ENCODE results near the gene CLEC4C.
"Not testable (repeated sequence)": the region's sequence is repeated elsewhere in the genome, so short reads cannot be mapped to it uniquely, and the experiment has no call there.

CLEC4C gene, protein sequence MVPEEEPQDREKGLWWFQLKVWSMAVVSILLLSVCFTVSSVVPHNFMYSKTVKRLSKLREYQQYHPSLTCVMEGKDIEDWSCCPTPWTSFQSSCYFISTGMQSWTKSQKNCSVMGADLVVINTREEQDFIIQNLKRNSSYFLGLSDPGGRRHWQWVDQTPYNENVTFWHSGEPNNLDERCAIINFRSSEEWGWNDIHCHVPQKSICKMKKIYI

DNA sequence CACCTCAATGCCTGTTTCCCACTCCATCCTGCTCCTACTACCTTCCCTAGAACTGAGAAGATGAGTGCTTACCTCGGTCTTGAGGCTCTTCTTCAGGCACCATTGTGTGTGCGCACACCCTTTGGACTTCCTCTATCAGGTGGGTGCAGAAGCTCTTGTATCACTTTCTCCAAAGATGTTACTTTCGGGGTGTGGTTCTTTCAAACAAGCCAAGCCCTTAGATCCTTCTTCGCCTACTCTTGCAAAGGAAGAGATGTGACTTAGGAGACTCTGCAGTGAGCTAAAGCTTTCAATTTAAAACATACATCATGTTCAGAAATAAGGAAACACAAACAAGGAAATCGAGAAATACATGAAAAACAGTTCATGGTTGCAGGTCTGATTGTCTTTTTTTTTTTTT is at the start of gene CLEC4C:
Gene CLEC4C (minus strand): TSS at position 130 of the 400 bp plus-strand sequence. CDS start 27 bp downstream, at position 103.
- DNase-seq (ENCODE audit: low read depth) = no peak

DNA sequence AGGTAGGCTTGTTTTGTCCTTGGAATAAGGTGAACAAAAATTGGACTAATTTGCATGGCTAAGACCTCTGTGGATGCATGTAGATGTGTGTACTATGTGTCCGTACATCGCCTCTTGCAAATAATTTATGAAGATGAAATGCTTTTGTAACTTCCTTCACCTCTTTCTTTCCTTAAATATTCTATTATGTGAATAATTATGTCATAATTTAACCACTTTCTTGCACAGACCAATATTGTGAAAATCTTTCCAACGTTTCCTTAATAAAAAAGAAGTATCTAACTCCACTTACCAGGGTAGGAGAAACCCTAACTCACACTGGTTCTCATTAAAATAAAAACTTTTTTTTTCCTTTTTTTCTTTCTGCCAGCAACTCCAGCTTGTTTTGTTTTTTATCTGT is 46.0 kb upstream of the CLEC4C start:
- no peak for DNase-seq (ENCODE audit: low read depth)

DNA sequence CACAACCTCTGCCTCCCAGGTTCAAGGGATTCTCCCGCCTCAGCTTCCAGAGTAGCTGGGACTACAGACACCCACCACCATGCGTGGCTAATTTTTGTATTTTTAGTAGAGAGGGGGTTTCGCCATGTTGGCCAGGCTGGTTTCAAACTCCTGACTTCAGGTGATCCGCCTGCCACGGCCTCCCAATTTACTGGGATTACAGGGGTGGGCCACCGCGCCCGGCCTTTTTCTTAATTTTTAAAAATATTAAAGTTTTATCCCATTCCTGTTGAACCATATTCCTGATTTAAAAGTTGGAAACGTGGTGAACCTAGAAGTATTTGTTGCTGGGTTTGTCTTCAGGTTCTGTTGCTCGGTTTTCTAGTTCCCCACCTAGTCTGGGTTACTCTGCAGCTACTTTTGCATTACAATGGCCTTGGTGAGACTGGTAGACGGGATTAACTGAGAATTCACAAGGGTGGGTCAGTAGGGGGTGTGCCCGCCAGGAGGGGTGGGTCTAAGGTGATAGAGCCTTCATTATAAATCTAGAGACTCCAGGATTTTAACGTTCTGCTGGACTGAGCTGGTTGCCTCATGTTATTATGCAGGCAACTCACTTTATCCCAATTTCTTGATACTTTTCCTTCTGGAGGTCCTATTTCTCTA is 41.8 kb upstream of the CLEC4C start, which contains the start of gene NANOG:
Gene NANOG (plus strand): TSS at position 519 of the 645 bp plus-strand sequence. CDS start 213 bp downstream, outside the sequence.
- DNase-seq (ENCODE audit: low read depth) = not testable (repeated sequence)

DNA sequence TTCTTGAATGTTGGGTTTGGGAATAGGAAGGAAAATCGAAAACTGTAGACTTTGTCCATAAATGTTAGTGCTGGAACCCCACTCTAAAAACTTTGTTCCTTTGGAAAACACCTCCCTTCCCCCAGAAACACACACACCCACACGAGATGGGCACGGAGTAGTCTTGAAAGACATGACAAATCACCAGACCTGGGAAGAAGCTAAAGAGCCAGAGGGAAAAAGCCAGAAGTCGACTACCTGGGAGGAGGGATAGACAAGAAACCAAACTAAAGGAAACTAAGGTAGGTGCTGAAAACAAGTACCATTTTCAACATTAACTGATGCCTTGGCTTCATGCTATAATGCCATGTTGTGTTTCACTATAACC is 41.1 kb upstream of the CLEC4C start:
- no peak for DNase-seq (ENCODE audit: low read depth)

DNA sequence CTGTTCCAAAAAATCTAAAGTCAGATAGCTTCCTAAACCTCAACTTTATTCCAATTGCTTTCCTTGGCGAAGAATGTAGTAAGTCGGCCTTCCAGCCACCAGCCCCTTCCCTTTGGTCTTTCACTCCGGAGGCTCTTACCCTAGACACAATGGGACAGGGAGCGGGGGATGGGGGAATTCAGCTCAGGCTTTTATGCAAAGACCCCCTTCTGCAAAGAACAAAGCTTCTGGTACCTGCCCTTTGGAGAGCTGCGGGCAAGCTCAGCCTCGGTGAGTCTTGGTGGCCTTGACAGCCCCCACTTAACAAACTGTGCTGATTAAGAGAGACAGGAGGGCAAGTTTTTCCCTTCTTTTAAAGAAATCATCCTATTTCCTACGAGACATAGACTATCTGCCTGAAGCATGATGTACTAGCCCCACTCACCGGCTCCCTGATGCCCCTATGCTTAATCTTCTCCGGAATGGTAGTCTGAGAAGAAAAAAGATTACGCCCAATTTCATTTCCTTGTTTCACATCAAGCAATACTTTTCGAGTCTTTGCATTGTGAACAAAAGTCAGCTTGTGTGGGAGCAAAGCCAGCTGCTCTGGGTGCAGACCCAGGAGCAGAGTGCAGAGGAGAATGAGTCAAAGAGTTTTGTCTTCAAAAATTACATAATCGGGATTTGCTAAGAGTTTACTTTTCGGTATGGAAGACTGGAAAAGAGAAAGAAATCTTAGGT is 40.6 kb upstream of the CLEC4C start:
- no peak for DNase-seq (ENCODE audit: low read depth)

DNA sequence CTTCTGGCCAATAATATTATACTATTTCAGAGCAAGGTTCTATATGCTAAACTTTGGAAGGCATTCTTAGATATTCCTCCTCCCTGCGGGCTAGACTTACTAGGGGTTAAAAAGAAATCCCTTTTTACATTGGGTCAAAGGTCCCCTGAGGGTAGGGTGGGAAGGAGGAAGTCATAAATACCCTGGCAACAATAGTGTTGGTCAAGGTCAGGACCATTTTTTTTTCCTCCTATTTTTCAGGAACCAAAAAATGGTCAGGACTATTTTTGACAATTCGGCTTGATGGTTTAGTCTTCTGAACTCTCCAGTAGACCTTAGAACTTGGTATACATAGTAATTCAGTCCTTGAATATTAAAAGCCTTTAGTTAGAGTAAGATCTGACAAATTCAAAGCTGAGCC is 37.5 kb upstream of the CLEC4C start:
- no peak for DNase-seq (ENCODE audit: low read depth)

DNA sequence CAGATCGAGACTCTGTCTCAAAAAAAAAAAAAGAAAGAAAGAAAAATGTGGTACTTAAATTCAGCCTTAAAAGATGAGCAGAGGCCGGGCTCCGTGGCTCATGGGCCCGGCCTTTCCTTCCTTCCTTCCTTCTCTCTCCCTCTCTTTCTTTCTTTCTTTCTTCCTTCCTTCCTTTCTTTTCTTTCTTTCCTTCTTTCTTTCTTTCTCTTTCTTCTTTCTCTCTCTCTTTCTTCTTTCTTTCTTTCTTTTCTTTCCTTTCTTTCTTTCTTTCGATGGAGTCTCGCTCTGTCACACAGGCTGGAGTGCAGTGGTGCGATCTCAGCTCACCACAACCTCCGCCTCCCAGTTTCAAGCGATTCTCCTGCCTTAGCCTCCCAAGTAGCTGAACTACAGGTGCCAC is 36.3 kb upstream of the CLEC4C start:
- not testable (repeated sequence) for DNase-seq (ENCODE audit: low read depth)

DNA sequence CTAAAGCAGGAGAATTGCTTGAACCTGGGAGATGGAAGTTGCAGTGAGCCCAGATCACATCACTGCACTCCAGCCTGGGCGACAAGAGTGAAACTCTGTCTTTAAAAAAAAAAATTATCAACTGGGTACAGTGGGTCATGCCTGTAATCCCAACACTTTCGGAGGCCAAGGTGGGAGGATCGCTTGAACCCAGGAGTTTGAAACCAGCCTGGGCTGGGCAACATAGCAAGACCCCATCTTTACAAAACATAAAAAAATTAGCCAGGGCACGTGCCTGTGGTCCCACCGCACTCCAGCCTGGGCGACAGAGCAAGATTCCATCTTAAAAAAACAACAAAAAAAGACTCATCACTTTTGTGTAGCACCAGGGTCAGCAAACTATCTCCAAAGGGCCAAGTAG is 34.9 kb upstream of the CLEC4C start:
- DNase-seq (ENCODE audit: low read depth) = no peak

DNA sequence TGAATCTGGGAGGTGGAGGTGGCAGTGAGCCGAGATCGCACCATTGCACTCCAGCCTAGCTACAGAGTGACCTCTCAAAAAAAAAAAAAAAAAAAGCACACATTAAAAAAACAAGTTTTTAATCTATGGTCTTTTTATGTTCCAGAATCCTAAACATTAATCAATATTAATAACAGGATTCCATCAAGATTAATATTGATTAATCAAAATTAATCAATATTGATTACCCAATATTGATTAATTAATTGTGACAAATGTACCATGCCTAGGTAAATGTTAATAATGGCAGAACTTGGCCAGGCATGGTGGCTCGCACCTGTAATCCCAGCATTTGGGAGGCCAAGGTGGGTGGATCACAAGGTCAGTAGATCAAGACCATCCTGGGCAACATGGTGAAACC is 34.1 kb upstream of the CLEC4C start:
- no peak for DNase-seq (ENCODE audit: low read depth)

DNA sequence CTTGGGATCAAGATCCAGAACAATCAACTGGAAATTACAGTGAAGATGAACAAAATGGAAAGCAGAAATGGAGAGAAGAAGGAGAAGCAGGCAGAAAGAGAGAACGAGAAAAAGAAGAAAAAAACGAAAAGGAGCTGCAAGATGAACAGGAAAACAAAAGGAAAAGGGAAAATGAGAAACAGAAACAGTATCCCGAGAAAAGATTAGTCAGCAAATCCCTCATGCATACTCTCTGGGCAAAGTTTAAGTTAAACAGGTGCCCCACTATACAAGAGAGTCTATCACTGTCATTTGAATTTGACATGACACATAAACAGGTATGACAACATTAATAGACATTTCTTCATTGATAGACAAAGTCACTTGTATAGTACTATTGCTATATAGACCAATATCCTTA is 22.8 kb upstream of the CLEC4C start:
- no peak for DNase-seq (ENCODE audit: low read depth)

DNA sequence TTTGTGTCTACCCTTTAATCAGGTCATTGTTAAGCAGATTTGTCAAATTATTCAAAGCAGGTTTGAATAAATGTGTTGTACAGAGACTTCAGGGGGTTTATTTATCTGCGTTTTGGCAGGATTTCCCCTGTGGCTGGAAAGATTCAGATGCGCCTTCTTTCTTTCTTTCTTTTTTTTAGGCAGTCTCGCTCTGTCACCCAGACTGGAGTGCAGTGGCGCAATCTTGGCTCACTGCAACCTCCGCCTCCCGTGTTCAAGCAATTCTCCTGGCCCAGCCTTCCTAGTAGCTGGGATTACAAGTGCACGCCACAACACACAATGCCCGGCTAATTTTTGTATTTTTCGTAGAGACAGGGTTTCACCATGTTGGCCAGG is 11.6 kb upstream of the CLEC4C start:
- no peak for DNase-seq (ENCODE audit: low read depth)

DNA sequence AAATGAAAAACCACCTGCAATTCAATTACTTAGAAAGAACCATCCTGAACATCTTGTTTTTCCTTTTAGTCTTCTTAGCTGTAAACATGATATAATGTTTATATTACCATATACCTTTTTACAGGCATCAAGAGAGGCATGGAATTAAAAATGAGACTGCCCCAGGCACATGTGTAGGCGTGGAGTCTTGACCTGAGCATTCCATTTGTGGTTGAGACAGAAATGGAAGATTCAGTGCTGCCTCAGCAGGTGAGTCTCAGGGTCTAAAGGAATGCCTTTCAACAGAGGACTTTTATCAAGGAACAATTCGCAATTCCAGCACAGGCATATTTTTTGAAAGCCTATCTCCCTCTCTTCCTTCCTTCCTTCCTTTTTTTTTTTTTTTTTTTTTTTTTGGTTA is 9.8 kb upstream of the CLEC4C start:
- no peak for DNase-seq (ENCODE audit: low read depth)

DNA sequence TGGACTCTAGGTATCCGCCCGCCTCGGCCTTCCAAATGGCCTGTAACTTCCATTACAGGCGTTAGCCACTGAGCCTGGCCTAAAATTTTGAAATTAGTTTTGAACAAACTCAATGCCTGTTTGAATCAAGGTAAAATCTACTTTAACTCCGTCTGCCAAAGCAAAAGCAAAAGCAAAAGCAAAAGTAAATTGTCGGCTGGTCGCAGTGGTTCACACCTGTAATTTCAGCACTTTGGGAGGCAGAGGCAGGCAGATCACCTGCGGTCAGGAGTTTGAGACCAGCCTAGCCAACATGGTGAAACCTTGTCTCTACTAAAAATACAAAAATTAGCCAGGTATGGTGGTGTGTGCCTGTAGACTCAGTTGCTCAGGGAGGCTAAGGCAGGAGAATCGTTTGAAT is 8.5 kb upstream of the CLEC4C start:
- not testable (repeated sequence) for DNase-seq (ENCODE audit: low read depth)

DNA sequence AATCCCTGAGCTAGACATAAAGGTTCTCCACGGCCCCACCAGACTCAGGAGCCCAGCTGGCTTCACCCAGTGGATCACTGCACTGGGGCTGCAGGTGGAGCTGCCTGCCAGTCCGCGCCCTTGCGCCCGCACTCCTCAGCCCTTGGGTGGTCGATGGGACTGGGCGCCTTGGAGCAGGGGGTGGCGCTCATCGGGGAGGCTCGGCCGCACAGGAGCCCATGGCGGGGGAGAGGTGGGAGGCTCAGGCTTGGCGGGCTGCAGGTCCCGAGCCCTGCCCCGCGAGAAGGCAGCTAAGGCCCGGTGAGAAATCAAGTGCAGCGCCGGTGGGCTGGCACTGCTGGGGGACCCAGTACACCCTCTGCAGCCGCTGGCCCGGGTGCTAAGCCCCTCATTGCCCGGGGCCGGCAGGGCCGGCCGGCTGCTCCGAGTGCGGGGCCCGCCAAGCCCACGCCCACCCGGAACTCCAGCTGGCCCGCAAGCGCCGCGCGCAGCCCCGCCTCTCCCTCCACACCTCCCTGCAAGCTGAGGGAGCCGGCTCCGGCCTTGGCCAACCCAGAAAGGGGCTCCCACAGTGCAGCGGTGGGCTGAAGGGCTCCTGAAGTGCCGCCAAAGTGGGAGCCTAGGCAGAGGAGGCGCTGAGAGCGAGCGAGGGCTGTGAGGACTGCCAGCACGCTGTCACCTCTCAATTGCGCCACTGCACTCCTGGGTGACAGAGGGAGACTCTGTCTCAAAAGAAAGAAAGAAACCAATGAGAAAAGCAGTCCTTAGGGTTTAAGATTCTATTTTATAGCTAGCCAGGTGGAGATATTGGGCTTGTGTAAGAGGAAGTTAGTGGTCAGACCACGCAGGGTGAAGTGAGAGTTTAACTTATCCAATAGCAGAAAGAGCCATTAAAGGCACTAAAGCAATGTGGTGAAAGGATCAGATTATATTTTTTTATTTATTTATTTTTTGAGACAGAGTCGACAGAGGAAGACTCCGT is 5.1 kb upstream of the CLEC4C start:
- DNase-seq (ENCODE audit: low read depth) = not testable (repeated sequence)

DNA sequence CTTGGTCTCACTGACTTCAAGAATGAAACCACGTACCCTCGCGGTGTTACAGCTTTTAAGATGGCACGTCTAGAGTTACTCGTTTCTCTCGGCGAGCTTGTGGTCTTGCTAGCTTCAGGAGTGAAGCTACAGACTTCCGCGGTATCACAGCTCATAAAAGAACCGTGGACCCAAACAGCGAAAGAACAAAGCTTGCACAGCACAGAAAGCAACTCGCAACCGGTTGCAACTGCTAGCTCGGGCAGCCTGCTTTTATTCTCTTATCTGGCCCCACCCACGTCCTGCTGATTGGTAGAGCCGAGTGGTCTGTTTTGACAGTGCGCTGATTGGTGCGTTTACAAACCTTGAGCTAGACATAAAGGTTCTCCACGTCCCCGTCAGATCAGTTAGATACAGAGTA is 4.2 kb upstream of the CLEC4C start:
- DNase-seq (ENCODE audit: low read depth) = no peak

DNA sequence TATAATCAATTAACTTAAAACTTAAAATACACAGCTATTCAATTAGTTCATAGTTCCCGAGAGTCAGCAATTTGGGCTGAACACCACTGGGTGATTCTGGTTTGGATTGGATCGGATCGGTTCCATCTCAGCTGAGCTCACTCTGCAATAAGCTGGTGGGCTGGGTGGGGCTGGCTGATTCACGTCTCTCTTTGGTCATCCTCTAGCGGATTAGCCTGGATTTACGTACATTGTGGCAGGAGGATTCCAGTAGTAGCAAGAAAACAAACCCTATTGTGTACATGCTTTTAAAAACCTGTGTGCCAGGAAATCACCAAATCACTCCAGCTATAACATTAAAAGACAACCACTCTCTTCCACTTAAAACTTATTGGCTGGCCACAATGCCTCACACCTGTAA is 3.2 kb upstream of the CLEC4C start:
- DNase-seq (ENCODE audit: low read depth) = no peak

DNA sequence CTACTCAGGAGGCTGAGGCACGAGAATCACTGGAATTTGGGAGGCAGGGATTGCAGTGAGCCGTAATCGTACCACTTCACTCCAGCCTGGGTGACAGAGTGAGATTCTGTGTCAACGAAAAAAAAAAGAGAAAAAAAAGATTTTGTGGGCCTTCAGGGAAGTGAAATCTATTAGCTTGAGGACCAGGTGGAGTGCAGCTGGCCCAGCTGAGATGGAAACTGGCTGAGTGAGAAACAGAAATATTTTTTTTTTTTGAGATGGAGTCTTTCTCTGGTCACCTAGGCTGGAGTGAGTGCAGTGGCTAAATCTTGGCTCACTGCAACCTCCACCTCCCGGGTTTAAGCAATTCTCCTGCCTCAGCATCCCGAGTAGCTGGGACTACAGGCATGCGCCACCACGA is 2.3 kb upstream of the CLEC4C start:
- no peak for DNase-seq (ENCODE audit: low read depth)

DNA sequence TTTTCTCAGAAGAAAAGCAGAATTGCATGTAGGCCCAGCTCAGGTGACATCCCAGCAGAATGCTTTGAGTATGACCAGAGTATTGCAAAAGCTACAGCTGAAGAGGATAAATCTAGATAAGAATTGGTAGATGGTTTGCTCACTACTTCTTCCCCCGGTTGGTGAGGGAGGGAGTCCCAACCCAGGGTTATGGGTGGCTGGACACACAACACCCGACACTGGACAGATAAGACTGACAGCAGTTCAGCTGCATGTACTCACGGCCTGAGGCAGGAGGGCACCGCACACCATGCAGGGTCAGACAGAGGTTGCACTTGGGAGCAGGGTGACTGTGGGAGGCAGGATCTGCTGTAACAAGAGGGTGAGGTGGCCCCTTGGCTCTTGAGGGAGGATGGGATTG is 1.7 kb upstream of the CLEC4C start:
- no peak for DNase-seq (ENCODE audit: low read depth)

DNA sequence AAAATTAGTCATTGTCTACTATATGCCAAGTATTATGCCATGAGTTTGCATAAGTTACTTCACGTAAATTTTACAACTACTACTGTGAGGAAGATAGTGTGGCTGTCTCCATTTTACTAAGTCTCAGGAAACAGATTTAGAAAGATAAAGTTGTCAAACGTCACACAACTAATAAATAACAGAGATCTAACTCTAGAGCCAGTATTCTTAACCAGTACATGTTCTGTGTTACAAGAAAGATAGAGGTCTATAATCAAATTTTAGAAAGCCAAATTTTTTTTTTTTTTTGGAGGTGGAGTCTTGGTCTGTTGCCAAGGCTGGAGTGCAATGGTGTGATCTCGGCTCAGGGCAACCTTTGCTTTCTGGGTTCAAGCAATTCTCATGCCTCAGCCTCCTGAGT is 14.2 kb downstream of the CLEC4C start:
- DNase-seq (ENCODE audit: low read depth) = no peak

DNA sequence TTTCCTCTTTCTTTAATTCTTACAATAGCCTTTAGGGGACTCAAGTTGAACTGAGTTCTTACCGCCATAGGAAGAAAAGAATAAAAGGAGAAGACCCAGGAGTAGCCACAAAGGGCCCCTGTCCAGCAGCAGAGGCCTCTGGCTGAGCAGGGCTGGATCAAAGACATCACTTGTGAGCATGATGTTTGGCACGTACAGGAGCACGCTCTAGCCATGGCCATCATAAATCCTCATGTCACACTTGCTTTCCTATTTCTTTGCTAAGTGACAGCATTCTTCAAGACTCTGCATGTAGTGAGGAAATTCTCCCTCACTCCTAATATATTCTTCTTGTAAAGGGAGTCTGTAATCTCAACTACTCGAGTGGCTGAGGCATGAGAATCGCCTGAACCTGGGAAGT is 15.7 kb downstream of the CLEC4C start:
- no peak for DNase-seq (ENCODE audit: low read depth)

DNA sequence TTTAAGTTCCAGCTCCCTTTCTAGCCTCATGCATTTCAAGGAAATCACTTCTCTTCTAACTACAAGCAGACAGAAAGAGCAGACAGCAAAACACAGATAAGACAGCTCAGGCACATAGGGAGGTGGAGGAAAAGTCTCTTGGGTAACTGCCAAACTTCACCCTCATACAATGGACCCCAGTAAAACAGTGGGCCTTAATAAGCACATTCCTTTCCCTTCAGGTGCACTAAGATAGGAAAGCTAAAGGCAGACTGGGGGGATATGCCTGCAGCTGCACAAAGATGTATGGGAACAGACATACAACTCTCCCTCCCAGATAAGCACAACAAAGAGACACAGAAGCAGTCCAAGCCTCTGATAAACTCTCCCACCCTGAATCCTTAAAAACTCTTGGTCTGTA is 16.2 kb downstream of the CLEC4C start:
- DNase-seq (ENCODE audit: low read depth) = not testable (repeated sequence)

DNA sequence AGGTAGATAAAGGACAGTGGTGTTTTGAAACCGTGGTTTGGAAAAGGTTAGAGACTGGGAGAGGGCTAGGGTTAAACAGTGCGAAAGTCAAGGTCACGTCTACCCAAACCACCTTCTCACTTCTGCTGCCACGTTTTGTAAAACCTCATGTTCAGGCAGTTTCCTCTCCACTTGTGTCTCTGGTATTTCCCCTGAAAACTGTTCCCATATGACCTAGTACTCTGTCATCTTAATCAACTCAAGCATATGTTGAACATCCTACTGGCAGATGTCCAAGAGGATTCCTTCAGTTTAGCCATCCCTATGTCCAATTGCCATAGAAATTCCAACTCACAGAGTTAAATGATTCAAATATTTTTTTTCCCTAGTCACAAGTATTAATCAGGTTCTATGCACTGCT is 17.4 kb downstream of the CLEC4C start:
- peak; percentile 92 for DNase-seq (ENCODE audit: low read depth)

Data from HS-5 (cell line).